GM18502 (cell line): ENCODE measurements around the gene PPP1R12A.

Experiments
- ATAC-seq: cut with Tn5 transposase; IDR thresholded peaks from one replicate; pipeline ENCODE4 v1.9.1; 2021; ENCODE audit warnings: mild to moderate bottlenecking; ENCODE audit not compliant: unreplicated experiment, poor library complexity

The PPP1R12A gene

DNA sequence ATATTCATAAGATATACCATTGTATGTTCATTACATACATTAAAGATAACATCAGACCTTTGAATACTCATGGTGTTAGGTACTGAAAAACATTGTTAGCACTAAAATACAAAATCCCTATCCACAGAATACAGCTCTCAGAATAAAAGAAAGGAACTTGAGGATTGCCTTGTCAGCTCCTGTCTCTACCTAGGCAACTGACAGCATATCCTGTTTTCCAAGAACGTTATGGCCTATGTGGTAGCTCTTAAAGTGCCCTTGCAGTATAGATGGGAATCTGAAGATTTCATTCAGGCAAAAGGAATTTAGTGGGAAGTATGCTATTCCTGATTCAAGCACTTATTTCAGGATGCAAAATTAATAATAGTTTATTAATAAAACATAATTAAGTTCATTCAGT lies 1.8 kb upstream of the PPP1R12A start:
- no peak for ATAC-seq

DNA sequence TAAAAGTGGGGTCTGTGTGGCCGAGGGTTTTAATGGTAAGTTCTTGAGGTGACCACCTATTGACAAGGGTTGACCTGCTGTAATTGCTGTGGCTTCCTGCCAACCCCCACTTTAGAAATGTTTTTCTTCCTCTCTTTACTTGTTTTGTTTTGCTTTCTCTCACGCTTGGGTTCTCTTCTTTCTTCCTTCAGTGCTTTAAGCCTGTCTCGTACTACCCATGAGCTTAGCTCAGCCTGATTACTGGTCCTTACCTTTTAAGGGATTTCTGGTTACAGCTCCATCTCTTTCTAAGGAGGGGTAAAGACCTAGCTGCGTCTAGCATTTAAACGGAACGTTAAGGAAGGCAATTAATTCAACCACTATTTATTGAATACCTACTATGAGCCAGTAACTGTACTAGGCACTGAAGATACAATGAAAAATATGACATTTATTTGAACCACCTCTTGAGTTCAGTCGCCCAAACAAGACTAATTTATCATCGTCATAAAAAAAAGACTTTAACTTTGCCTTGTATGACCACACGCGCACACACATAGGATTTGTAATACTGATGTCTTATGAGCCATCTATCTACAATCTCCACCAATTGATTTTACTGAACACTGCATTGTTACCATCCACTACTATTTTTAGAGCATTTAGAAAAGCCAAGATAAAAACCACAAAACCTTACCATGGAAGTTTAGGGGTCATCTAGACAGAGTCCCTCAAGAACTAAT lies 888 bp upstream of the PPP1R12A start:
- peak; percentile 22 for ATAC-seq

DNA sequence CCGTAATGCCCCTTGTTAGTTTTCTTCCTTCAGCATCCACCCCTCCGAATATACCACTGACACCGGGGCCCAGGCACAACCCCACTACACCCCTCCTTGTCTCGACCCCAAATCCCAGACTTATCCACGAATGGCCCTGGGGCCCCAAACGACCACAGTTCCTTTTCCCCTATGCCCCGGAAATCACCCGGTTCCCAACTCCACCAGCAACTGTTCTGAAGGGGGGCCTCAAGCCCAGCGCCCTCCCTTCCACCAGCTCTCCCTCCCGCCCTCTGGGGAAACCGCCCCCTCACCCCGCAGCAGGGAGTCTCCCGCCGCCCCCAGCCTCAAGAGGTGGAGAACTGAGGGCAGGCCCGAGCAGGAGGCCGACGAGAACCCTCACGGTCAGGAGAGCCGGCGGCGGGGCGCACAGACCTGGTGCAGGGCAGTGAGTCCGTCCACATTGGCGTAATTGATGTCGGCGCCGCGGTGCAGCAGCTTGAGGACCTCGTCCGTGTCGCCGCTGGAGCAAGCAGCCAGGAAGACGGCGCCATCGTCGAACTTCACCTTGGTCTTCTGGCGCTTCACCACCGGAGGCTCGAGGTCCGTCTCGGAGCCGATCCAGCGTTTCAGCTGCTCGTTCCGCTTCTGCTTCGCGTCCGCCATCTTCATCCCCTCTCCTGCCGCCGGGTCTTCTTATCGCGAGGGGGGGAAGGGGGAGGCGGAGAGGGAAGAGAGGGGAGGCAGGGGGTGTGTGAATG lies 446 bp downstream of the PPP1R12A start:
- ATAC-seq = peak; percentile 19

DNA sequence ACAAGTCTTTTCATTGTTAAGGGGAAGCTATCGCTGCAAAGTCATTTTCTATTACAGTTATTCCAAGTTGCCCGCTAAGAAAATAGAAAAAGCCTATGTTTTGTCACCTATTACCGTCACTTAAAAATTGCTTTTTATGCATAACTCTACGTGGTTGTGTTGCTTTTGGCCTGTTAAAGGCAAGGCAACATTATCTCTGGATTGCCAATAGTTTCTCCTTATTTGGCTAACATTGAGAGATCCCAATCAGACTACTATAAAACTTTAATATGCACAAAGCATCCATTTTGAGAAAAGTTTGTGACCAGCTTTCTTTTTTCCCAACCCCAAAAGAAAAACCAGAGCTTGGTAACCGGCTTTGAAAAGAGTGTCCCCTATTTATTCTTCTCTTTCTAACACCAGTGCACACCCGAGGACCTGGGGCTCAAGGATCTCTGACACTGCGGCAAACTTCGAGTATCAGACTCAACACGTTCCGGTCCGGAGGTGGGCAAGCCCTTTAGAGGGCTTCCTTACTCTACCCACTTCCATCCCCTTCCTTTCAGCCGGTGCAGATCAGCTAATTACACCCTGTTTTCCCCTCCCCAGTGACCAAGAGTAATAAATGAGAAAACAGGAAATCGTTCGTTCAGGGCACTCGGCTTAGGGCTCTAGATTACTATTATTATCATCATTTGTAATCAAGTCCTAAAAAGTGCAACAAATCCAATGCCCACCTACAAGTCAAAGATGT lies 1.2 kb downstream of the PPP1R12A start:
- peak; percentile 22 for ATAC-seq

DNA sequence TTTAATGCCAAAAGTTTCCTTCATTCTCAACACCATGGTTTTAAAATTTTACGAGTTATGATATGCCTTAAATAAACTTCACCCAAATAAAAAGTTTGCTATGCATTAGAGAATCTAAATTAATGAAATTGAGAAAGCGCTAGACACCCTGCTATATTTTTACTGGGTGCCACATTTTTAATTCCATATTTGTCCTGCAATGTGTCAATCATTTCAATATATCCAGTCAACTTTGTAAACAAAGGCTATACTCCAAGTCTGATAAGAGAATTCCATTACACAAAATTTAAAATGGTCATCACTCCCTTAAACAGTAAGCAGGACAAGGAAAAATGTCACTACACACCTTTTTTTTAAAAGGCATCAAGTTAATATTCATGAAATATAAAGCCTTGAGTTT lies 1.9 kb downstream of the PPP1R12A start:
- ATAC-seq = no peak

DNA sequence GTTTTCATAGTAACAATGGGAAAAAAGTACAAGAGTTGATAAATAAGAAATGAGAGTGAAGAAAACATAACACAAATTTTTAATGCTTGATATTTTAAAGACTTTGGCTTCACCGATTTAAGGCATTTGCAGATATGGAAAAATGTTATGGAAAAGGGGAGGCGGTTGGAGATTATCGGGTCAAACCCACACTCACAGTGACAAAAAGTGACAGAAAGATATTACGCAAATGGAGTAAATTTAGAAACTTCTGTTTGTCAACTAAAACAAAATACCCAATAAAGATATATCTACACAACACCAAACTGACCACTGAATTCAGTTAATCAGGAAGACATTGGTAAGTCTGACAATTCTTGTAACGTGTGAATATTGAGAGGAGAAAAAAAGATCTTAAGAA lies 2.5 kb downstream of the PPP1R12A start:
- no peak for ATAC-seq

DNA sequence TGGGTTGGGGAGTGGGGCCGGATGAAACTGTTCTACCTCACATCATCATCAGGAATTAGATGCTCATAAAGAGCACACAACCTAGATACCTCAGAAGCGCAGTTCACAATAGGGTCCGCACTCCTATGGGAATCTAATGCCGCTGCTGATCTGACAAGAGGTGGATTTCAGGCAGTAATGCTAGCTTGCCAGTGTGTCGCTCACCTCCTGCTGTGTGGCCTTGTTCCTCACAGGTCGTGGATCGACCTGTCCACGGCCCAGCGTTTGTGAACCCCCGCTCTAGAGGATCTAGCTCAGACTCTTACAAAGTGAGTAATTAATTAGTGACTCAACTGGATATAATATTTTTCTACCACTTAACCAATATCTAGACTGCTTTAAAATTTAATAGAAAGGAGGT lies 5.8 kb downstream of the PPP1R12A start:
- ATAC-seq = no peak

DNA sequence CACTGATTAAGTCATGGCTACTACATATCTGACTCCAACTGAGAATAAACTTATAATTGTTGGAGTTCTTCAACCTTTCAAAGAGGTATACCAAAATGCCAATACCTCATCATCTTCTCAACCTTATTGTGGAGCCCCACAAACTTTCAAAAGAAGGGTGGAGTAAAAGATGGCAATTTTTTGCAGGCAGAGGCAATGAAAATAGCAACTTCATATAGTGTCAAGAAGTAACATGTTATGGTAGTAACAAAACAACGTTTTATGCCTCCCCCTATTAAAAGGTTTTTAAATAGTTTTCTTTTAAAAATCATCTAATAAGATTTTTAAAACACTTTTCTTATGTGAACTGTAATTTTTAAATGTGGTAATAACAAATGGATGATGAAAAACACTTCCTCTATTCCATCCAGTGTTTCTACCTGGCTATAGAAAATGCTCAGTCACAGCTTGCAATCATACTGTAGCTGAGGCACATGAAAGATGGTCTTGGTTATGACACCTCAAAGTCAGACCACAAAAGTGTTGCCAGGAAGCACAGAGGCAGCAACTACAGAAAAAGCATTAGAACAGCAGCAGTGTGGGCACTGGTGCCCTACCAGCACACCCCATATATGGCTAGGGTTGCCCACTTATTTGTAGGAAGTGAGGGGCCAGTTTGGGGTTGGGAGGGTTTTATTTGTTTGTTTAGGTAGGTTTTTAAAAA lies 7.0 kb downstream of the PPP1R12A start:
- peak; percentile 100 for ATAC-seq

DNA sequence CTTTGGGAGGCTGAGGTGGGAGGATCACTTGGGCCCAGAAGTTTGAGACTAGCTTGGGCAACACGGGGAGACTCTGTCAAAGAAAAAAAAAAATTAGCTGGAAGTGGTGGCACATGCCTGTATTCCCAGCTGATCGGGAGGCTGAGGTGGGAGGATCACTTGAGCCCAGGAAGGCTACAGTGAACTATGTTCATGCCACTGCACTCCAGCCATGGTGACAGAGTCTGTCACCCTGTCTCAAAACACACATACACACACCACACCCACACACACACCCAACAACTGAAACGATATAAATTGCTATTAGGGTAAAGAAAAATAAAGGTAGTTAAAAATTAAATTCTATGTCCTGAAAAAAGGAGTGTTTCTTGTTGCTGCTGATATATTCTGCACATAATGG lies 7.9 kb downstream of the PPP1R12A start:
- ATAC-seq = no peak

DNA sequence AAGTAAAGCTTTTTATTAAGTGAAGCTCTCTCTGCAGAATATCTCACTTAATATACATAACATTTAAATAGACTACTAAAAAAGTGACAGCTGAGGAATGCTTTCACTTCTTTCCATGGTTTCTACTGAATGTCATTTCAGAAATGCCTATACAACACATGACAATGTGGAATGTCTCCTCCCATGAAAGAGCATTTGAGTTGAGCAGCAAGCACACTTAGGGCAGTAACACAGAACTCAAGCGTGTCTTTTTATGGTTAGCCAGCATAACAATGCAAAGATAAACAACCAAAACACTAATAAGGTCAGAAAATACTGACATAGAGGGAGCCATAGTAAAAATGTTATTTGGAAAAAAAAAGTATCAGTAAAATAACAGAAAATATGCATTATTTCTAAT lies 9.4 kb downstream of the PPP1R12A start:
- ATAC-seq = no peak

DNA sequence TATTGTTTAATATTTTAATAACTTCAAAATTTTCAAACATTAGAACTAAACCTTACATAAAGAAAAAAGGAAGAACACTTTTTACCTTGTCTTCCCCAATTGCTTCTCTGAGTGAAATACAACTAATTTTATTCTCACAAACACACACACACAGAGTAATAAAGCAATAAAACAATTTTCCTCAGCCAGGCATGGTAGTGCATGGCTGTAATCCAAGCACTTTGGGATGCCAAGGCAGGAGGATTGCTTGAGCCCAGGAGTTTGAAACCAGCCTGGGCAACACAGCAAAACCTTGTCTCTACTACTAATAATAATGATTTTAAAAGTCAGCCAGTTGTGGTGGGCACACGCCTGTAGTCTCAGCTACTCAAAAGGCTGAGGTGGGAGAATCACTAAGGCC lies 13.1 kb downstream of the PPP1R12A start:
- ATAC-seq = no peak

DNA sequence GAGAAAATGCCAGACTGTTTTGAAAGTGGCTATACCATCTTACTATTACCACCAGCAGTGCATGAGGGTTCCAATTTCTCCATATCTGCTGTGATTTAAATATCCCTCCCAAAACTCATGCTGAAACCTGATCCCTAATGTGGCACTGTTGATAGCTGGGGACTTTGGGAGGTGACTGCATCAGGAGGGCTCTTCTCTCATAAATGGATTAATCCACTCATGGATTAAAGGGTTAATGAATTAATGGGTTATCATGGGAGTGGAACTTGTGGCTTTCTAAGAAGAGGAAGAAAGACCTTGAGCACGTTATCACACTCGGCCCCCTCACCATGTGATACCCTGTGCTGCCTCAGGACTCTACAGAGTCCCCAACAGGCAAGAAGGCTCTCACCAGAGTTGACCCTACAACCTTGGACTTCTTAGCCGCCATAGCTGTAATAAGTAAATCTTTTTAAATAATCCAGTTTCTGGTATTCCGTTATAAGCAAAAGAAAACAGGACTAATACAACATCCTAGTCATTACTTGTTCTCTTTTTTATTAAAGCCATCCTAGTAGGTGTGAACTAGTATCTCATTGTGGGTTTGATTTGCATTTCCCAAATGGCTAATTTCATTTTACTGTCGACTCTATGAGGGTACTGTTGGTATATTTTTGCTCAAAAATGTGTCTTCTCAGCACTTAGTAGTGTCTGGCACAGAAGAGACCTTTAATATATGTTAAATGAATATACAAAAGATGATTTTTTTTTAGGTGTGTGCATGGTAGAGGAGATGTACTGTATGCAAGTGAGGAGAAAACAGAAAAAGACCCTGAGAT lies 14.3 kb downstream of the PPP1R12A start:
- ATAC-seq = peak; percentile 44

DNA sequence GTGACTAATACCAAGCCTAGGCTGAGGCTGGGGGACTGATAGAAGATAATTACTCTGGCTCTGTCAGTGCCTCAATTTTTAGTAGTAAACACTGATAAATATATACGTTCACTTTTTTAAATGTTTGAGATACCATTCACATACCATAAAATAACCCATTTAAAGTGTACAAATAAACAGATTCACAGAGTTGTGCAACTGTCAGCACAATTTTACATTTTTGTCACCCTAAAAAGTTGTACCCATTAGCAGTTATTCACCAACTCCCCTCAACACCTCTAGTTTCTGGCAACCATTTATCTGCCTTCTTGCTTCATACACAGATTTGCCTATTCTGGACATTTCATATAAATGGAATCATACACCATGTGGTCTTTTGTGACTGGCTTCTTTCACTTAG lies 15.1 kb downstream of the PPP1R12A start:
- no peak for ATAC-seq

DNA sequence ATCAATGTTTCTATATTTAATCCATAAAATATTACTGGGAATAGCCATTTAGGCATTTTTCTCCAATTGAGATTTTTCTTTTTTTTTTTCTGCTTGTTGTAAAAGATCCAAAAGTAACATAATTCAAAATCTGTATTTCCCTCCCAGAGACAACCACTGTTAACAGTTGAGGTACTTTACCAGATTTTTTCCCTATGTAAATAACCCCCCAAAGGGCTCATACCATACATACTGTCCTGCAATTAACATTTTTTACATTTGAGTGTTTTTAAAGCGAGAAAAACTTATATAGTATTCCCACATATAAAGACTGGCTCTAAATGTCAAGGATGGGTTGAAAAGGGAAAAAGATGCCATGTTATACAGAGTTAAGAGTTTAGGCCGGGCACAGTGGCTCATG lies 18.1 kb downstream of the PPP1R12A start:
- ATAC-seq = no peak

DNA sequence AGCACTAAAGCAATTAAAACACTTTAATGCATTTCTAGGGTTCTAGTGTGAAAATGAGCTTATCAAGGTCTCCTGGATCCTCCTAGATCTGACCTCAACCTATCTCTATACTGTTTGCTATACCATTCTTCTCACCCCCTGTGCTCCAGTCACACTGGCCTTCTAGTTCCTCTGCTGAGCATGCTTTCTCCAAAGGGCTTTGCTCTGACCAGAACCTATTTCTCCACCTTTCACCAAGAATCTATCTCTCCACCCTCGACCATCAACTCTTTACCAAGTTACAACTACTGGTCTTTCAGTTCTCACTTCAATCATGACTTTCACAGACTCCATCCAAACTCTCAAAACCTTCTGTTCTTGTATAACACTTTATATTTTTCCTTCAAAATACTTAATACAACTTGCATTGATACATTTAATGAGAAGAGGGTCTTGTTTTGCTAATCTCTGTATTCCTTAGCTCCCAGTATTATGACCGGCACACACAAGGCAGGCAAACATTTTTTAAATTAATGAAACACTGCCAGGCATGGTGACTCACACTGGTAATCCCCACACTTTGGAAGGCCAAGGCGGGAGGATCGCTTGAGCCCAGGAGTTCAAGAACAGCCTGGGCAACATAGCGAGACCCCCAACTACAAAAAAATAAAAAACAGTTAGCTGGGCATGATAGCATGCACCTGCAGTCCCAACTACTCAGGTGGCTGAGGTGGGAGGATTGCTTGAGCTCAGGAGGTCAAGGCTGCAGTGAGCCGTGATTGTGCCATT lies 22.8 kb downstream of the PPP1R12A start:
- ATAC-seq = no peak

DNA sequence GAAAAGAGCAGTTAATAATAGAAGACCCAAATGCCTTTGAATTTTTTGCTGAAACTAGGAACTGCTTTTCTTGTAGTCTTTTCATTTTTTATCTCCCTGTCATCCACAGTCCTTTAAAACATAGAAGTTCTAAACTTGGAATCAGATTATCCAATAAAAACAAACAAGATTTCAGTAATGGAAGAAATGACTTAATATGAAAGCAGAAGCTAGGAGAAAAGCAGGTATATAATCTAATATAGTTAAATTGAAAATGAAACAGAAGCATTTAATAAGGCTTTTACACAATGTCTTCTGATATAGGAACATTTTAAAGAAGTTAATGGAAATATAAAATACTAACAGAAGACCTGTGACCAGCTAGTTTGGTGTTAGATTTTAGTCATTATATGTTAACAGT lies 26.5 kb downstream of the PPP1R12A start:
- no peak for ATAC-seq

DNA sequence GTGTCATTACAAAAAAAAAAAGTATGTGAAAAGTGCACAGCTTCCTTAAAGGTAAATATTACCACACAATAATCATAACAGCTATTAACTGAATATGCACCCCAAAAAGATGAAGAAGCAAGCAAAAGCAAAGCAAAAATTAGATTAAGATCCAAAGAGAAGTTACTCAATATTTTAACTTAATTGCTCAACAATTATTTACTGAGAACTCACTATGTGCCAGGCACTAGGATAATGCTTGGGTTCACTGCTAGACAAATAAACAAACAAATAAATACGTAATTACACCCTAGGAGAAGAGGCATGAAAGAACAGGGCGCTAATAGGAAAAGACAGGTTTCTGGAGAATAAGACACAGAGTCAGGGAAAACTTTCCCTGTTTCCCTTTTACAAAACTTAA lies 33.4 kb downstream of the PPP1R12A start:
- ATAC-seq = no peak

DNA sequence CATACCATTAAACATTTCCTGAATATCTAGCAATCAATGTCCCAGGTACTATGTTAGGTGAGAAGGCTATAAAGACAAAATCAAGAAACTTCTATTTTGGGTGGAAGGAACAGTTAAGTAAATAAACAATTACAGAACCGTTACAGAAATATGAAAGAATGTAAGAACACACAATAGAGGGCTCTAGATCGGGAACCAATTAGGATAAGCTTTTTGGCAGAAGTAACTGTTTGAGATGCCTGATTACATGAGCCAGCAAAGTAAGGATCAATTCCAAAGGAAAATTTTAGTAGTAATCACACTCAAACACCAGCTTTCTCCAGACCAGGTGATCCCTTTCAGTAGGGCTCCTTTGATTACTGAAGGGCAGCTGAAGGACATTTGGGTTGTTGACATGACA lies 33.9 kb downstream of the PPP1R12A start:
- ATAC-seq = no peak

DNA sequence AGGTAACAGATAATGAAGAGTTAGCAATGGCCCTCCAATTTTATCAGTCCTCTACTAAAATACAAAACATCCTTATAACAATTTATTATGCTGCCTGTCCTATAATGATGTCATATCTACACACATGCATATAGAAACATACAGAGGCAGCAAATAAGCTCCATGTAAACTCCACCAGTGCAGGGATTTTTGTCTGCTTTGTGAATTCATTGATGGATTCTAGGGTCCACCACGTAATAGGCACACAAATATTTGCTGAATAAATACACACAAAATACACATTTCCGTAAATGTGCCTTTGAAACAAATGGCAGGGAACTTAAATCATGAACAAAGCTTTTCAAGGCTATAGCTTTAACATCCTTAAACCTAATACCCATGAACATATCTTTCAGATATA lies 34.7 kb downstream of the PPP1R12A start:
- ATAC-seq = no peak
